Adrenal gland (tissue), 5 donors: Measurements from ENCODE around the gene KCNJ1.

Experiments used
- CTCF ChIP-seq, 6 experiments: fragments of 450-650 bp in 4 of 6; fragments of 200-600 bp in 2 of 6; sonication (generic) in 1 of 6; IDR thresholded peaks; 1 replicate in 5 of 6; 2 replicates in 1 of 6; pipeline versions ENCODE4 v1.5.1 to v1.8.0; 2016 to 2021; ENCODE audit warnings: antibody characterized with exemption in 6 of 6, mild to moderate bottlenecking in 2 of 6, moderate library complexity in 1 of 6
- POLR2A ChIP-seq, 2 donors: fragments of 450-650 bp; IDR thresholded peaks; one replicate each; pipeline ENCODE4 v1.6.1; 2017; ENCODE audit warnings: antibody characterized with exemption in 2 of 2, mild to moderate bottlenecking in 2 of 2, moderate library complexity in 1 of 2
- donor health status: DM: no; HTN: no; CAD: no.

DNA sequence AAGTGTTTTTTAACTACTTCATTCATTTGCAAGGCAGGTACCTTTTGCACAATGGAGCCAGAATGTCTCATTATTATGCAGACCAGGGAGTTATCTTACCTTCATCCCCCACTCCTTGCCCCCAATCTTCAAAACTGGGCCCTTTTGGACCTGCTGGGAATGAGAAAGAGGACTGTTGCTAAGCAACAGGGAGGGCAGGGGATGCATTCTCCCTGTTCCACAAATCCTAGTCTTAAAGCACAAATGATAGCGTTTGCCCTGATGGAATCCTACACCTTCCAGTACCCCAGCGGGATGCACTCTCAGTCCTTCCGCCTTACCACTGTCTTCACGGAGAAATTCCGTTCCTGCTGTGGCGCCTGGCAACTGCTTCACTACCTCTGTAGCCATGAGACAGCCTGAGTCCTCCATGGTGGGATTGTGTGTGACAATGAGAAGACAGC is 4.1 kb upstream of the KCNJ1 start:
- TF ChIP-seq CTCF (IDR thresholded peaks at IDR 0.05) (no peak), POLR2A (IDR thresholded peaks at IDR 0.05) (no peak)
